Activated gamma-delta T cell (primary cell): ENCODE data around the gene VPS26C.

ENCODE experiments used
- DNase-seq: peaks from one replicate; lab custom pipeline; 2025; lab: John Stamatoyannopoulos, UW

VPS26C gene

GRCh38 chr21:37202221-37203110, 64.7 kb downstream of the VPS26C start:
- no peak for DNase-seq

GRCh38 chr21:37200641-37201480, 66.3 kb downstream of the VPS26C start:
- no peak for DNase-seq

GRCh38 chr21:37199057-37199924, 67.8 kb downstream of the VPS26C start:
- no peak for DNase-seq

GRCh38 chr21:37197746-37198145, 69.4 kb downstream of the VPS26C start:
- DNase-seq, result no peak

- no peak for DNase-seq
These were observed 70.3 kb downstream of the VPS26C start for GRCh38 chr21:37196847-37197246.

GRCh38 chr21:37195610-37196009, 71.5 kb downstream of the VPS26C start:
- no peak for DNase-seq

- no peak for DNase-seq
These were observed 72.1 kb downstream of the VPS26C start for GRCh38 chr21:37195059-37195458.

GRCh38 chr21:37193676-37194075, 73.5 kb downstream of the VPS26C start:
- DNase-seq, result no peak

GRCh38 chr21:37193006-37193405, 74.1 kb downstream of the VPS26C start:
- DNase-seq, result no peak

- DNase-seq, result no peak
These were observed 75.1 kb downstream of the VPS26C start for GRCh38 chr21:37192019-37192418.

GRCh38 chr21:37188825-37189224, 78.3 kb downstream of the VPS26C start:
- no peak for DNase-seq

GRCh38 chr21:37186983-37187382, 80.2 kb downstream of the VPS26C start:
- no peak for DNase-seq

GRCh38 chr21:37184784-37185593, 82.1 kb downstream of the VPS26C start:
- DNase-seq, result no peak

- DNase-seq, result no peak
These were observed 83.4 kb downstream of the VPS26C start for GRCh38 chr21:37183749-37184148.

- DNase-seq, result no peak
These were observed 84.9 kb downstream of the VPS26C start for GRCh38 chr21:37182222-37182621.

GRCh38 chr21:37181059-37181458, 86.1 kb downstream of the VPS26C start:
- no peak for DNase-seq

GRCh38 chr21:37176716-37177115, 90.4 kb downstream of the VPS26C start:
- DNase-seq, result no peak
